HG03378 (cell line): ENCODE measurements around the gene SLC26A11.
"Not testable (repeated sequence)": the region's sequence is repeated elsewhere in the genome, so short reads cannot be mapped to it uniquely, and the experiment has no call there.

ENCODE experiments used
- ATAC-seq: cut with Tn5 transposase; IDR thresholded peaks from one replicate; pipeline ENCODE4 v1.9.1; 2021; ENCODE audit warnings: mild to moderate bottlenecking, moderate library complexity; ENCODE audit not compliant: unreplicated experiment

The SLC26A11 gene

GRCh38 chr17:80237386-80237785 lies 17.2 kb downstream of the SLC26A11 start:
- no peak for ATAC-seq

- ATAC-seq: no peak
Observed at GRCh38 chr17:80242505-80242904, 22.3 kb downstream of the SLC26A11 start.

GRCh38 chr17:80243526-80244433 lies 23.6 kb downstream of the SLC26A11 start:
- ATAC-seq: no peak

GRCh38 chr17:80244448-80244847 lies 24.2 kb downstream of the SLC26A11 start:
- ATAC-seq: not testable (repeated sequence)

- ATAC-seq: no peak
Observed at GRCh38 chr17:80244871-80245509, 24.8 kb downstream of the SLC26A11 start.

- no peak for ATAC-seq
Observed at GRCh38 chr17:80245566-80246265, 25.5 kb downstream of the SLC26A11 start.

- ATAC-seq: no peak
Observed at GRCh38 chr17:80246266-80246681, 26.0 kb downstream of the SLC26A11 start.

- no peak for ATAC-seq
Observed at GRCh38 chr17:80246726-80247125, 26.5 kb downstream of the SLC26A11 start.

GRCh38 chr17:80247561-80247960 lies 27.3 kb downstream of the SLC26A11 start:
- no peak for ATAC-seq

GRCh38 chr17:80248001-80248893 lies 28.0 kb downstream of the SLC26A11 start:
- ATAC-seq: no peak

- no peak for ATAC-seq
Observed at GRCh38 chr17:80248894-80249710, 28.9 kb downstream of the SLC26A11 start.

- no peak for ATAC-seq
Observed at GRCh38 chr17:80251966-80252365, 31.7 kb downstream of the SLC26A11 start.

- no peak for ATAC-seq
Observed at GRCh38 chr17:80252871-80253270, 32.6 kb downstream of the SLC26A11 start.

- ATAC-seq: no peak
Observed at GRCh38 chr17:80253631-80254395, 33.6 kb downstream of the SLC26A11 start.

- ATAC-seq: peak; percentile 47
Observed at GRCh38 chr17:80254396-80255251, 34.4 kb downstream of the SLC26A11 start.

GRCh38 chr17:80256034-80256350 lies 35.8 kb downstream of the SLC26A11 start:
- no peak for ATAC-seq

- no peak for ATAC-seq
Observed at GRCh38 chr17:80257716-80258213, 37.5 kb downstream of the SLC26A11 start.

- not testable (repeated sequence) for ATAC-seq
Observed at GRCh38 chr17:80258296-80258695, 38.1 kb downstream of the SLC26A11 start.
